Measurements from ENCODE around the gene GABRR1.

The GABRR1 gene

GRCh38 chr6:89257346-89257745 is 40.2 kb upstream of the GABRR1 start:
- no peak overlapping the region for H3K4me3 ChIP-seq (ENCODE audit: low read depth, low read length)
- in situ Hi-C loops (cut with HindIII; ENCODE audit: low sequenced_read_pairs): no loop called here
- TF ChIP-seq CTCF (IDR thresholded peaks at IDR 0.05; ENCODE audit: low read depth, low read length): no peak
- no peak for DNase-seq (ENCODE audit: low read depth, low spot score)

GRCh38 chr6:89255417-89255816 is 38.3 kb upstream of the GABRR1 start:
- H3K4me3 ChIP-seq (ENCODE audit: low read depth, low read length): no peak overlapping the region
- in situ Hi-C loops (cut with HindIII; ENCODE audit: low sequenced_read_pairs): no loop called here
- no peak for TF ChIP-seq CTCF (IDR thresholded peaks at IDR 0.05; ENCODE audit: low read depth, low read length)
- DNase-seq (ENCODE audit: low read depth, low spot score): no peak

- in situ Hi-C loops (cut with HindIII; ENCODE audit: low sequenced_read_pairs): no loop called here
- DNase-seq (ENCODE audit: low read depth, low spot score): no peak
- no peak overlapping the region for H3K4me3 ChIP-seq (ENCODE audit: low read depth, low read length)
- no peak for TF ChIP-seq CTCF (IDR thresholded peaks at IDR 0.05; ENCODE audit: low read depth, low read length)
These were observed 37.4 kb upstream of the GABRR1 start for GRCh38 chr6:89254569-89254968.

- TF ChIP-seq CTCF (IDR thresholded peaks at IDR 0.05; ENCODE audit: low read depth, low read length): no peak
- H3K4me3 ChIP-seq (ENCODE audit: low read depth, low read length): no peak overlapping the region
- DNase-seq (ENCODE audit: low read depth, low spot score): no peak
- in situ Hi-C loops (cut with HindIII; ENCODE audit: low sequenced_read_pairs): no loop called here
These were observed 35.7 kb upstream of the GABRR1 start for GRCh38 chr6:89252907-89253306.

GRCh38 chr6:89251976-89252375 is 34.8 kb upstream of the GABRR1 start:
- no peak for DNase-seq (ENCODE audit: low read depth, low spot score)
- no peak for TF ChIP-seq CTCF (IDR thresholded peaks at IDR 0.05; ENCODE audit: low read depth, low read length)
- H3K4me3 ChIP-seq (ENCODE audit: low read depth, low read length): no peak overlapping the region
- in situ Hi-C loops (cut with HindIII; ENCODE audit: low sequenced_read_pairs): no loop called here

GRCh38 chr6:89251170-89251569 is 34.0 kb upstream of the GABRR1 start:
- in situ Hi-C loops (cut with HindIII; ENCODE audit: low sequenced_read_pairs): no loop called here
- no peak overlapping the region for H3K4me3 ChIP-seq (ENCODE audit: low read depth, low read length)
- TF ChIP-seq CTCF (IDR thresholded peaks at IDR 0.05; ENCODE audit: low read depth, low read length): no peak
- DNase-seq (ENCODE audit: low read depth, low spot score): no peak

GRCh38 chr6:89250239-89250638 is 33.1 kb upstream of the GABRR1 start:
- in situ Hi-C loops (cut with HindIII; ENCODE audit: low sequenced_read_pairs): no loop called here
- no peak overlapping the region for H3K4me3 ChIP-seq (ENCODE audit: low read depth, low read length)
- no peak for DNase-seq (ENCODE audit: low read depth, low spot score)
- no peak for TF ChIP-seq CTCF (IDR thresholded peaks at IDR 0.05; ENCODE audit: low read depth, low read length)

Measured in astrocyte of the spinal cord (primary cell).